ENCODE measurements around the gene CDKL1.

- TF ChIP-seq CTCF (IDR thresholded peaks at IDR 0.05) (no peak), POLR2A (IDR thresholded peaks at IDR 0.05; ENCODE audit: low read length) (no peak), MYC (IDR thresholded peaks at IDR 0.05; ENCODE audit: borderline replicate concordance, low read length) (no peak), ZSCAN20 (CRISPR knock-in tag; IDR thresholded peaks at IDR 0.05) (no peak), MAX (IDR thresholded peaks at IDR 0.05) (no peak)
Observed at GRCh38 chr14:50354527-50354926, 42.2 kb downstream of the CDKL1 start.
